Cardiac fibroblast (primary cell): ENCODE results near the gene PDGFA.

Source experiments
- DNase-seq, 2 donors: peaks; one replicate each; pipeline versions ENCODE4 v3.0.0 to v3.0.0-alpha.2; 2010; ENCODE audit warnings: low read depth in 2 of 2
- H3K4me3 ChIP-seq, 2 donors: replicated peaks in 1 of 2; 1 replicate in 1 of 2; 2 replicates in 1 of 2; pipeline ENCODE4 v1.5.1; 2011; ENCODE audit warnings: low read depth in 2 of 2, low read length in 2 of 2, mild to moderate bottlenecking in 2 of 2, moderate library complexity in 1 of 2
- CTCF ChIP-seq: IDR thresholded peaks from one replicate; pipeline ENCODE4 v1.5.1; 2011; ENCODE audit warnings: low read depth, mild to moderate bottlenecking, low read length, inconsistent platforms

The PDGFA gene

GRCh38 chr7:496528-497295 lies 22.9 kb downstream of the PDGFA start:
- H3K4me3 ChIP-seq: no peak overlapping the region
- TF ChIP-seq CTCF: no peak
- DNase-seq: no peak

GRCh38 chr7:495761-496321 lies 23.8 kb downstream of the PDGFA start:
- DNase-seq: no peak
- no peak overlapping the region for H3K4me3 ChIP-seq
- TF ChIP-seq CTCF: no peak

- DNase-seq: no peak
- TF ChIP-seq CTCF: no peak
- H3K4me3 ChIP-seq: no peak overlapping the region
These were observed 24.3 kb downstream of the PDGFA start for GRCh38 chr7:495326-495725.

GRCh38 chr7:494906-495305 lies 24.7 kb downstream of the PDGFA start:
- H3K4me3 ChIP-seq: no peak overlapping the region
- no peak for TF ChIP-seq CTCF
- no peak for DNase-seq

GRCh38 chr7:494259-494687 lies 25.4 kb downstream of the PDGFA start:
- DNase-seq: no peak
- TF ChIP-seq CTCF: no peak
- H3K4me3 ChIP-seq: no peak overlapping the region

- TF ChIP-seq CTCF: no peak
- DNase-seq: no peak
- no peak overlapping the region for H3K4me3 ChIP-seq
These were observed 25.9 kb downstream of the PDGFA start for GRCh38 chr7:493661-494251.

GRCh38 chr7:492714-493065 lies 27.0 kb downstream of the PDGFA start:
- no peak for DNase-seq
- TF ChIP-seq CTCF: no peak
- H3K4me3 ChIP-seq: no peak overlapping the region
